ENCODE measurements around the gene EEIG1.

DNA sequence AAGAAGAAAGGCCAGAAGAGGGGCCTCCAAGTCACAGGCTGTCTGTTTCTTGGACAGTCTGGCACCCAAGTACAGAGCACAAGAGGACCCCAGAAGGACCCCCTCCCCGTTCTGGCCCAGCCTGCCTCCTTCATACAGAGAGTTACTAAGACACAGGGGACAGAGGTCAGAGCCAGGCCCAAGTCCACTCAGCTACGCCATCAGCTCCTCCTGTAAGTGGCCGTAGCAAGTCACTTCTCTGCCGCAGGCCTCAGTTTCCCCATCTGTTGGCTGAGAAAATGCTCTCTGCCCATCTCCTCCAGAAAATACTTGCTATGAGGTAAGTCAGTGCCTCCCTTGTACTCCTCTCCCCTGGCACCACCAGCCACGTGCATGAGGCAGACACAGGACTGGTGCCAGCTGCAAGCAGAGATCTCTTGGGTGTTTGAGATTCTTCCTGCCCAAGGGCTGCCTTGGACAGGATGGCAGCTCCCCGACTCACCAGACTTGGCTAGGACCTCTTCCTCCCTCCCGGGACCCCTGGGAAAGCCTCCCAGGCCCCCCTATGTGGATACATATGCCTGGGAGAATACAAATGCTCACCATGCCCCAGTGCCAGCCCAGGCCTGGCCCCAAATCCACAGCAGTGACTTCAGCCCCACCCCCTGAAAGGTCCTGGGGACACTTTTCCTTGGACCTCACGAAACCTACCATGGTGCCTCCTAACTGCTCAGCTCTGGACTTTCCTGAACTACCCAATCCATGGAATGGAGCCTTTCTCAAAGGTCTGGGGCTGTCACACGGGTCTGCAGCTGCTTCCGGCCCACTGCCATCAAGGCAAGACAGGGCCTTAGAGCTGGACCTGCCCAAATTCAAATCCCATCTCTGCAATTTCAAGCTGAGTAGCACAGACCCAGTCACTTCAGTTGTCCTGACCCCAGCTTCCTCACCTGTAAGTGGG lies 5.1 kb downstream of the EEIG1 start:
- TF ChIP-seq EP300 (IDR thresholded peaks at IDR 0.05) (no peak), POLR2A (IDR thresholded peaks at IDR 0.05) (no peak)

Data from tibial nerve (tissue), 3 donors.